GM19035 (cell line): ENCODE results near the gene TFDP1.
"Not testable (repeated sequence)": the region's sequence is repeated elsewhere in the genome, so short reads cannot be mapped to it uniquely, and the experiment has no call there.

Source experiments
- ATAC-seq: cut with Tn5 transposase; IDR thresholded peaks from one replicate; pipeline ENCODE4 v1.9.1; 2021; ENCODE audit not compliant: unreplicated experiment

Gene TFDP1

DNA sequence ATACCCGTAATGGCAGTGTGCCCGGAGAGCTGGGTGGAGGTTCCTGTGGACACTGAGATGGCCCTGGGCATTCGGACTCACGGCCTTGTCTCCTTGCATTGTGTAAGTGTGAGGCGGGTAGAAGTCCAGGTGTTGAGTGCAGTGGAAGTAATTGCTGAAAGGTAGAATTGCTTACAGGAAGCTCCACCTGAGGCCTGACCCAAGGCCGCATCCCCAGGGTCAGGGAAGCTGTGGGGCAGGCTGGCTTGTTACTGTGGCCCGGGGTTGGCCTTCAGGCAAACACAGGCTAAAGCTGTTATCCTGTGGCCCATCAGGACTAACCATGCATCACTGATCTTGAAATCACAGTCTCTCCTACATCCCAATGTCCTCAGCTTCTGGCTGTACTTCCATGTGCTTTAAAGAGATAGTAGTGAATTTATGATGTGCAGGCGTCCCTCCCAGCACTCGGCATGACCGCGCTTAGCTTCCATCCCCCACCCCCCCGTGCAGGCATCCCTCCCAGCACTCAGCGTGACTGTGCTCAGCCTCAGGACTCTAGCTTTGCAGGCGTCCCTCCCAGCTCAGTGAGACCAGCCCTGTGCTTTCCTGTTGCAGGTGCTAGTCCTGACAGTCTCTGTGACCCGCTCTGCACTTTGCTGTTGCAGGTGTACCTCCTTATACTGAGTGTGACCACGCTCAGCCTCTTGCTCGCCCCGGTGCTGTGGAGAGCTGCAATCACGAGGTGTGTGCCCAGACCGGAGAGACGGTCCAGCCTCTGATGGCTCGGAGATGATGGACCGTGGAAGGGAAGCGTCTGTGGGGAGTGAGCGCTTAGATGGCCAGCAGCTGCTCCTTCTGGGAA, 35.6 kb upstream of the TFDP1 start:
- ATAC-seq = no peak

DNA sequence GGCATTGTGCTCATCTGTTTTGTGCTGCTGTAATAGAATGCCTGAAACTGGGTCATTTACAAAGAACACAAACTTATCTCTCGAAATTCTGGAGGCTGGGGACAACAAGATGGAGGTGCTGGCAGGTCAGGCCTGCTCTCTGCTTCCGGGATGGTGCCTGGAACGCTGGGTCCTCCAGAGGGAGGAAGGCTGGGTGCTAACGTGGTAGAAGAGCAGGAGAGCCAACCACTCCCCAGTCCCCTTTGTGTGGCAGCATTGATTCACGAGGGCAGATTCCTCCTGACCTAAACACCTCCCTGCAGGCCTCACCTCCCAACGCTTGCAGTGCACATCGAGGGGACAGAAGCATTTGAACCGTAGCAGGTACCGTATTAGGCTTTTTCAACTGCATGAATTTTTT, 34.1 kb upstream of the TFDP1 start:
- ATAC-seq = no peak

DNA sequence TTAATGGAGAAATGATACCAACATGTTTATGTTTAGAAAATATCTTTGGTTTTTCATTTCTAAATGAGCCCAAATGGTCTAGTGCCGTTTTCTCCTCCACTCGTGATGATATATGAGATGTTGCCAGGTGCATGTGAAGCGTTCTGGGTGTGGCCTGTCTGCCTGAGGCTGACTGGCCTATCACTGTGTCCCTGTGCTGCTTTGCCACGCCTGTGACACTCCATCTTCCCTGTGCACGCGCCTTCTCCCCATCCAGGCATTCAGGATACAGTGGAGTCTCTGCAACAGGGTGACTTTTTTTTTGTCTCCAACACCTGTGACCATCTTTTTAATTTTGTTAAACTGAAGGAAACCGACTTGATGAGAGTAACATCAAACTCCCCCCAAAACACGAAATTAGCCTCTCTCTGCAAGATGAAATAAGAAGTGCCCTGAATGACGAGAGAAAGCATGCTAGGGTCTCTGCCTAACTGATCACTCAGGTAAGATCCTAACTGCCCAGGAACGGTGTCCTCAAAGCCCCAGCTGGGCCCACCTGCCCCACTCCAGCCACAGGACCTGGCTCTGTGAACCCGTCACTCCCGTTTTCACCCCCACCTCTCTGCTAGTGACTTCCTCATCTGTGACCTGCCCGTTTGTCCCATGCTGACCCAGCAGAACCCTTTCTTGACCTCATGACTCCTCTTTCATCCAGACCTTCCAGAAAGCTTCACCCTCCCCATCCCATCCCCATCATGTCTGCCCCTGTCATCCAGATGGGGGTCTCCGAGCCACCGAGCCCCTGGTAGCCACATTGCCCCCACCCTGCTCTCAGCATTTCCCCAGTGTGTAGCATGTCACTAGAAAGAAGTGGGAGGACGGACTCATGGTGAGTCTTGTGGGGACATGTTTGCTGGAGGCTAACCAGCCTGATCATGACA, 33.2 kb upstream of the TFDP1 start:
- no peak for ATAC-seq

DNA sequence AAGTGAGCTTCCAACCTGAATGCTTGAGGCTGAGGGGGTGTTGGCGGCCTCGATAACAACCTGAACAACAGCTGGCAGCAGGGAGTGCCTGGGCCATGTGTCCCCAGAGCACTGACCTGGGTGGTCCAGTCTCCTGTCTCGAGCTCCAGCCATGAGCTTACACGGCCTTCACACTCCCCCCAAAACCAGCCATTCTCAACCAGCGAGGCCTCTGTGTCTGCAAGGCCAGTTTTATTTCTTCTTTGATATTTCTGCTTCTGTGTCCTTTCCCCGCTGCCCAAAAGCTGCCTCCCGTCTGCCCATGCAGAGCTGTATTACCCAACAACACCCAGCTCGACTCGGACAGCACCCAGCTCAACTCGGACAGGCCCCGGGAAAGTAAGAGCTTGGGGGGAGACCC, 32.5 kb upstream of the TFDP1 start:
- ATAC-seq = no peak

DNA sequence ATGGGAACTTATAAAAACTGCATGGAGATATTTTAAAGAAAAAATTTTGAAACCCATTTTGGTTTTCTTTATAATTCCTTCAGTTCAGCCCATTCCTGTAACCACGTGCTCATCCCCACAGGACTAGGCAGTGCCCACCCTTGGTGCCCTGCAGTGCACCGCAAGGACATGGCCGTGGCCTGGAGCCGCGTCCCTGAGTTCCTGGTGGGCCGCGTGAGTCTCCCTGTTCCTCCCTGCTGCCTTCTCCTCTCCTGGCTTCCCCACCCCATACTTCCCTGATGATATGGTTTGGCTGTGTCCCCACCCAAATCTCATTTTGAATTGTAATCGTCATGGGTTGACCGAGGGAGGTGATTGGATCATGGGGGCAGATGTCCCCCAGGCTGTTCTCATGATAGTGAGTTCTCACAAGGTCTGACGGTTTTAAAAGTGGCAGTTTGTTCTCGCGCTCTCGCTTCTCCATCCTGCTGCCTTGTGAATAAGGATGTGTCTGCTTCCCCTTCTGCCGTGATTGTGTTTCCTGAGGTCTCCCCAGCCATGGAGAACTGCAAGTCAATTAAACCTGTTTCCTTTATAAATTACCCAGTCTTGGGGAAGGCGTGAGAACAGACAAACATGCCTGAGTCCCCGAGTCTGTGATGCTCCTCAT, 31.6 kb upstream of the TFDP1 start:
- ATAC-seq = no peak

DNA sequence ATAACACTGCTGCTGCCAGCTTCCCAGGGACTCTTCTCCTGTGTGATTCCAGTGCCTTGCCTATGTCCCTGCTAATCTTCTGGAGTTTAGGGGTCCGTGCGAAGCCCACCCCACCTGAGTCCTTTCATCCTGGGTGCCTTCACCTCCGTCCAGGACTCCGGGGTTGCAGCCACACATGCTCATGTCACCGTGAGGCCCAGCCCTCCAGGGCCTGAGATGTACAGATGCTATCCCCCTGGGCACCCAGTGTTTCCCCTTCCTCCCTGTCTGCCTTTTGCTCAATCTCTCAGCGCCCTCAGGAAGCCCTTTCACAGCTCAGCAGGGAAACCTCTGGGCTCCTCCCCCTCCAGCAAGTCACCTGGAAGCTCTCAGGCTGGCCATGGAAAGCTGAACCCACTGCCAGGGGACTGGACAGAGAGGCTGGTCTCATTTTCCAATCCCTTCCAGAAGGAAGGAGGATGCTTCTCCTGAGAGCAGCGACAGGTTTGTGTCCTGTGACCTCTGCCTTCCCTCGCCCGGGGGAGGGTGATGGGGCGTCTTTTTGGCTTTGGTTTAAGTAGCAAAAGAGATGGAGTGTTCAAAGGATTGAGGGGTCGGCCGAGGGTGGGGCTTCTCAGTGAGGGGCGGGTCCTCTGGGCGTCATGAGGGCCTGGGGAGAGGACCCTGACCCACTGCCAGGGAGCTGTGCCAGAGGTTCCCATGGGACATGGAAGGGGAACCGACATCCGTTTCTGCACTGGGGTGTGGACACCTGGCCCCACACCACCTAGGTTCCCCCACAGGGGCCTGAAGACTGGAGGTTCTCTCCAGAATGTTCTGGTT, 30.8 kb upstream of the TFDP1 start:
- ATAC-seq = no peak

DNA sequence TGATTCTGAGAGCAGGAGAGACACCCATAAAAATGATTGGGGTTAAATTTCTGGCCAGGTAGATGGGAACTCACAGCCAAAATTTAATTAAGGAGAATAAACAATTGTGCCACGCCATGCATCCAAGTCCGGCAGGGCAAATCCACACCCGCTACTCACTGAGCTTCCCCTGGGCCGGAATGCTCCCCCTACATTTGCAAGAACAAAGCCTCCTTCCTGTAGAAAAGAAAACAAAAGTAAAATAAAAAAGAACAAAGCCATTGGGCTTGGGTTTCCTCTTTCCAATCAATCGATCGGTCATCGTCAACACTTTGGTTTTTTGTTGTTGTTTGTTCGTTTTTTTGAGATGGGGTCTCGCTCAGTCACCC, 30.2 kb upstream of the TFDP1 start:
- no peak for ATAC-seq

DNA sequence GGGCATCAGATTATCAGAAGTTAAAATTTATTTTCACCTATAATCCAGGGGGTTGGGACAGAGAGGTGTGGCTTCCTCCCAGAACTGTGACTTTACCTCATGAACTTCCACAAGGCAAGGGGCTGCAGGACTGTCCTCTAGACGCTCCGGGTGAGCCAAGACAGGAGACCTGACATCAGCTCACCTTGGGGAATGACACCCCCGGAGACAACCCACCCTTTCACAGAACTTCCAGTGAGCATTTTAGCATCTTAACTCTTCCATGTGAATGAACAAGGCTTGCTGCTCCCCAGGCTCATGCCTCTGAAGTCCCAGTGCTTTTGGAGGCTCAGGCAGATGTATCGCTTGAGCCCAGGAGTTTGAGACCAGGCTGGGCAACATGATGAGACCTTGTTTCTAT, 29.4 kb upstream of the TFDP1 start:
- ATAC-seq = no peak

DNA sequence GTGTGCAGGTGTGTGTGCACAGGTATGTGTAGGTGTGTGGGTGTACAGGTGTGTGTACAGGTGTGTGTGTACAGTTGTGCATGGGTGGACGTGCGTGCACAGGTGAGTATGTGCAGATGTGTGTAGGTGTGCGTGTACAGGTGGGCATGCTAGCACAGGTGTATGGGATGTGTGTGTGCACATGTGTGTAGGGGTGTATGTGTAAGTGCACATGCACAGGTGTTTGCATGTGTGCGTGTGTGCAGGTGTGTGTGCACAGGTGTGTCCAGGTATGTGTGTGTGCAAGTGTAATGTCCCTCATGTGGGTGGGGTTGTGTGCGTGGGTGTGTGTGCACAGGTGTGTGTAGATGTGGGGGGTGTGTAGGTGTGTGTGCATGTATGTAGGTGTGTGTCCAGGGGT, 27.5 kb upstream of the TFDP1 start:
- no peak for ATAC-seq

DNA sequence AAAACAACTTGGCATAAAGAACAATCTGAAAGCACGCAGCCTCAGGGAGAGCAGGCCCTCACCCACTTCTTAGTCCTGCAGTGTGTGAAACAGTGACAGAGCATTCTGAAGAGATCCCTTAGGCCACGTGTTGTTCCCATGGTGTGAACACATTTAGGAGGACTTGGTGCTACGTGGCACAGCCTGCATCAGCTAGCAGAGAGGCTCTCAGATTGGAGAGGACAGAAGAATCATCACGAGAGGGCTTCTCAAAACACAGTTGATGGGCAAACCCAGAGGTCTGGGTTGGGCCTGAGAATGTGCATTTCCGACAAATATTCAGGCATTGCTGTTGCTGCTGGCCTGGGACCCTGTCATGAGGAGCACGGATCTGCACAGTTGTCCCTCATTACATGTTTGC, 26.1 kb upstream of the TFDP1 start:
- no peak for ATAC-seq

DNA sequence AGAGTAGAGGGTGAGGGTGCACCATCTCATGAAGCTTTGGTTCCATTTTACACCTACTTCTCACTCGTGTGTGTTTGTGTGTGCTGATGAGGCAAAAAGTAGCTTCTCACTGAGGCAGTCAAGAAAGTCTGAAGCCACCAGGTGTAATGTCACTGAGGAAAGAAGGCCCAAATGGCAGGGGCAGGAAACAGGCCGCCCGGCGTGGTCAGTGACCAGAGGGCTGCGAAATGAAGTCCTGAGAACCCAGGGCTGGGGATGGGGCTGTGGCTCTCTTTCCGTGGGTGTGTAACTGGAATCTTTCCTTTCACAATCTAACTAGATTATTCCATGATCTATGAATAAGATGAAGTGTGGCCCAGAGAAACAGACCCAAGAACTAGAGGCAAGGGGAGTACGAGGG, 25.5 kb upstream of the TFDP1 start:
- ATAC-seq = no peak

DNA sequence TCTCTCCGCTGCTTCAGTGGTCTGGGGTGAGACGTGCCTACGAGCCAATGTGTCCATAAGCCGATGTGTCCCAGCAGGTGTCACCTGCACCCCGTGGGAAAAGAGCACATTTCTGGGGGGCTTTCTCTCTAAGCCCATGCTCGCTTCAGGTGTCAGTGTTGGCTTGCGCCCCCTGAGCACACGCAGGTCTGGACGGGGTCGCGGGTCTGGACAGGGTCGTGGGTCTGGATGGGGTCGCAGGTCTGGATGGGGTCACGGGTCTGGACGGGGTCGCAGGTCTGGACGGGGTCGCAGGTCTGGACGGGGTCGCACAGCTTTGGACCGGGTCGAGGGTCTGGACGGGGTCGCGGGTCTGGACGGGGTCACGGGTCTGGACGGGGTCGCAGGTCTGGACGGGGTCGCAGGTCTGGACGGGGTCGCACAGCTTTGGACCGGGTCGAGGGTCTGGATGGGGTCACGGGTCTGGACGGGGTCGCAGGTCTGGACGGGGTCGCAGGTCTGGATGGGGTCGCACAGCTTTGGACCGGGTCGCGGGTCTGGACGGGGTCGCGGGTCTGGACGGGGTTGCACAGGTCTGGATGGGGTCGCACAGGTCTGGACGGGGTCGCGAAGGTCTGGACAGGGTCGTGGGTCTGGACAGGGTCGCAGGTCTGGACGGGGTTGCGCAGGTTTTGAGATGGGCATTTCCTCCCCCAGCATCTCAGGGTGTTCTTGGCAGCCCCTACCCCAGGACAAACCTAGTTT, 24.5 kb upstream of the TFDP1 start:
- no peak for ATAC-seq

DNA sequence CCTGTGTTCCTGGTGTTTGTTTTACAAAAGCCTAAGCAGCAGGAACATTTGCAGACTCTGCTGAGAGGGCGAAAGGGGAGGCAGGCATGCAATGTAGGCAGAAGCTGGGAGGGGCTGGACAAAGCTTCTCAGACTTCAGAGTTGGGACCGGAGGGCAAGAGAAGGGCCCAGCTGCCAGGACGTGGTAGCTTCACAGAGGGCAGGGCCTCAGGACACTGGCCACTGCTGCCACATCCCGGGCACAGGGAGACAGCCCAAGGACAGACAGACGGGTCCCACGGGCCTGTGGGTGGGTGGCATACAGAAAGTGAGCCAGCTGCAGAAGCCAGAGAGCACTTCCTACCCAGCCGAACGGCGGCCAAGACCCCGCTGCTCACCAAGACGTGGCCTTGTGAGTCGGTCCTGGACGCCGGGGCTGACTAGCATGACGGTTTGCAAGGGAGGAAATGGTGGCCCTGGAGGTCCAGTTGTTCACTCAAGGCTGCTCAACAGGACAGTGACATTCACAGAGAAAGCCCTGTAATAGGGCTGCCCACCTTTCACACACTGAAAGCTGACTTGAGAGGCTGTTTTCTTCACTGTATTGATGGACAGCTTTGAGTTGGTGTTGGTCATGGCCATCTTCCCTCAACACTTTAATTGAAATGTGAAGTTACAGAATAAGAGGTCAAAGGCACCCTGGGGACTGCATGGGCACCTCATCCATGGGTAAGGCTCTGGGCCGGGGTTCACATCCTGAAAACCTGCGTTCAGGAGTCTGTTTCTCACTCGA, 23.7 kb upstream of the TFDP1 start:
- ATAC-seq = no peak

DNA sequence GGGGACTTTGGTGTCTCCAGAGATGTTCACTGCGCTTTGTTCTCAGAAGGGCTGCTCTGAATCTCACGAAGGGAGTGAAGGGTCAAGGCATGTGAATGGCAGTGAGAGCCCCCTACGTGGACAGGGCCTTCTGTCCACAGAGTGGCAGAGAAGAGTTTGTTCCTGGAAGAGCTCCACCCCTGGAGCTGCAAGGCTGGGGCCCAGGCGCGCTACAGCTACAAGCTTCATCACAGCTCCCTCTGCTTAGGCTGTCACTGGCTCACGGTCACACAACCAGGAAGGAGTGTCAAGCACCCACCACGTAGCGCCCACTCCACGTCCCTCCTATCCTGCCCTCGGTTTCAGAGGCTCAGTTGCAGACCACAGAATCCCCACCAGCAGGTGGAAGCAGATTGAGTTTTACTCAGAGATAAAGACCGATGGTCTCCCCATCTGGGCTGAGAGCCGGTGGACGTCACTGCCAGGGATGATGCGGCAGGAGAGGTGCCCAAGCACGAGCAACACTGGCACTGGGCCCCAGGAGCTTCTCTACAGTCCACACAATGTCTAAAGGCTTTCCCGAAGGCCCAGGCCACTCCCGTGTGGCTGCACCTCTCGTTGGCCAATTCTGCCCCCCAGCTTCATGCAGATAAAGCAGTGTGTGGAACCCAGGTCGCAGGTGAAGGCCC, 23.0 kb upstream of the TFDP1 start:
- ATAC-seq = no peak

DNA sequence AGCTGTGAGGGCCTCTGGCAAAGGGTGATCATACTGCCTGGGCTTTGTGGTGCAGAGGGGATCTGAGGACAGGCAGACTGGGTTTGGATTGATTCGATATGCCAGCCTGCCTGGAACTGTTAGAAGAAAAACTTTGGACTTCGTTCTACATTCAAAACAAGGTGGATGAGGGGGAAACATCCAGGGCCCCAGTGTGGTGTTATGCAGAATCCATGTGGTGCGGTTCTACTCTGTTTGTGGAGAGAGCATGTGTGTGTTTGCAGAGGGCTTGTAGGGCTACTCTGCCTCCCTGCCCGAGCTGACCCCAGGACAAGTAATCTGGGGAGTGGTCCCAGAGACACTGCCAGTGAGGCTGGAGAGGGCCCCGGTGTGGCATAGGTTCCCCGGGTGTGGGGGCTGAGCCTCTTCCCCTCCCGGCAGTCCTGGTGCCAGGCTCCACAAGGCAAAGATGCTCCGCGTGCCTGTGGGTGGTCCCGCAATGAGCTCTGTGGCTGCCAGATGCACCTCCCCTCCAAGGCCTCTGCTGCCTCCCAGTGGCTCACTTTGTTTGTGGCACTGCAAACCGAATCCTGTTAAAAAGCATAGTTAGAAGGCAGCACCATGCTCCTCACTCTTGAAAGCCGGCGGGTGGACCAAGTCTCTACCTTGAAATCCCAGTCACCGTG, 22.3 kb upstream of the TFDP1 start:
- no peak for ATAC-seq

DNA sequence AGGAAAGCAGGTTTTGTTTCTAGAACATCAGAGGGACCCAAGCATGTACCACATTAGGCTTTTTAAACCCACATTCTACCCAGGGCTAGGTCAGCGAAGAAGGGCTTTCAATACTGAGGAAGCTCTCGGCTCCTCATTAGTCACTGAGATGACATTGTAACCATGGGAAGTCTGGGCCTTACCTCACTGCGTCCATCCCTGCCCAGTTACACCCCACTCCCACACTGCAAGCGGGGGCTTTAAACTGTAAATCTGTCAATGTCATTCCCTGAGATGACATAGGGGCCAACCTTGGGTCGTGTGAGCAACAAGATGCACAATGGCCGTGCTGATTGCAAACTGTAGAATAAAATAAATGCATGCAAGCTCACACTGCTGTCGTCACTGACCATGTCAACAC, 21.7 kb upstream of the TFDP1 start:
- ATAC-seq = no peak

DNA sequence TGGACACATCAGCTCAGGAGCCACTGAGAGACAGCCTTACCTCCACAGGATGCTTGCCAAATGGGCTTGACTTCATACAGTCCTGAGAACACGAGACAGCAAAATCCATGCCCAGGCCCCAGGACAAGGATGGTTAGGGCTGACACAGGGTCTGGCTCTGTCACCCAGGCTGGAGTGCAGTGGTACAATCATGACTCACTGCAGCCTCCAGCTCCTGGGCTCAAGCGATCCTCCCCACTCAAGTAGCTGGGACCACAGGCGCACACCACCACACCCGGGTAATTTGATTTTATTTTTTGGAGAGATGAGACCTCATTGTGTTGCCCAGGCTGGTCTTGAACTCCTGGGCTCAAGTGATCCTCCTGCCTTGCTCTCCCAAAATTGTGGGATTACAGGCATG, 21.0 kb upstream of the TFDP1 start:
- not testable (repeated sequence) for ATAC-seq

DNA sequence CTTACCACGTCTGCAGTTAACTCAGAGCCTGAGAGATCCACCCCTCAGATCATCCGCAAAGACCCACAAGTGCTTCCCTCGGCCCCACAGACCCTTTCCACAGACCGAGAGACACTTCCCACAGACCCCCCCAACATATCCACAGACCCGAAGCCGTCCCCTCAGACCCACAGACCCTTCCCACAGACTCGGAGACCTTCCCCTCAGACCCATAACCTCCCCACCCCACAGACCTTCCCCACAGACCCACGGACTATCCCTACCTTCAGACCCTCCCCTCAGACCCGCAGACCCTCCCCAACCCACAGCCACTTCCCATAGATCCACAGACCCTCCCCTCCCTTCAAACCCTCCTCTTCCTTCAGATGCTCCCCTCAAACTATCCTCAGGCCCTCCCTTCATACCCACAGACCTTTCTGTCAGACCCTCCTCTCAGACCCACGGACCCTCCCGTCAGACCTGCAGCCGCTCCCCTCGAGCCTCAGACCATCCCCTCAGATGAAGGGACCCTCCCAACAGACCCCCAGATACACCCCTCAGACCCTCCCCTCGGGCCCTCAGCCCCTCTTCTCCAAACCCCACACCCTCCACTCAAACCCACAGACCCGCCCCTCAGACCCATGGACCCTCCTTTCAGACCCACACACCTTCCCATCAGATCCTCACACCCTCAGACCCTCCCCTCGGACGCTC, 20.1 kb upstream of the TFDP1 start:
- no peak for ATAC-seq
